GM21723 (cell line): ENCODE data around the gene SRPRB.

ENCODE experiments used
- ATAC-seq: cut with Tn5 transposase; IDR thresholded peaks from one replicate; pipeline ENCODE4 v1.9.1; 2021; ENCODE audit warnings: mild to moderate bottlenecking, moderate library complexity; ENCODE audit not compliant: unreplicated experiment

The SRPRB gene, protein sequence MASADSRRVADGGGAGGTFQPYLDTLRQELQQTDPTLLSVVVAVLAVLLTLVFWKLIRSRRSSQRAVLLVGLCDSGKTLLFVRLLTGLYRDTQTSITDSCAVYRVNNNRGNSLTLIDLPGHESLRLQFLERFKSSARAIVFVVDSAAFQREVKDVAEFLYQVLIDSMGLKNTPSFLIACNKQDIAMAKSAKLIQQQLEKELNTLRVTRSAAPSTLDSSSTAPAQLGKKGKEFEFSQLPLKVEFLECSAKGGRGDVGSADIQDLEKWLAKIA

DNA sequence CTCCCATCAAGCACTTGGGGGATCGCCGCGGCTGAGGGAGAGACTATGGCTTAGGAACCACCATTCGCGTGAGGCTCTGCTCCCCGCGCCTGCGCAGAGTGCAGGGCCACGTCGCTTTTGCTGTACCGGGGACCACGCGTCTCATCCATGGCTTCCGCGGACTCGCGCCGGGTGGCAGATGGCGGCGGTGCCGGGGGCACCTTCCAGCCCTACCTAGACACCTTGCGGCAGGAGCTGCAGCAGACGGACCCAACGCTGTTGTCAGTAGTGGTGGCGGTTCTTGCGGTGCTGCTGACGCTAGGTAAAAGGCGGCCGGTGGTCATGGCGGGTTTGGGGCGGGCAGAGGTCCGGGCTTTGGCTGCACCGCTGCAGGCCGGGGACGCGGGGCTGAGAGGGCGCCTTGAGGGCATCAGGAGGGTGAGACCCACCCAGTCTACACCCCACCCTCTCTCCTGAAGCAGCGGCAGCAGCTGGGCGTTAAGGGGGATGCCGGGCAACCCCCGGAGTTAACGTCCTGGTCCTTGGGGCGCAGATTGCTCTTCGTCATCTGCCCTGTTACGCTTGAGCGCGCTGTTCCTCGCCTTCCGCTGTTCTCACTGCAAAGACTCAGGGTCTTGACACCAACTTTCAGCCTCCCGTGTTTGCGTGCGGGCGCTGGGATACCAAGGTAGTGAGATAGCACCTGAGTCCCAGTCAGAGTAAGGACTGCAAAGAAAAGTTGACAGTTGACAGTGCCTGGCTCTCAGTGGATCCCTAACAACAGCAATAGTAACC, at the start of gene SRPRB:
Gene SRPRB, plus strand, starts transcription at position 114 of the 774 bp plus-strand sequence. Its CDS starts 34 bp downstream, at position 148.
- peak; percentile 97 for ATAC-seq

DNA sequence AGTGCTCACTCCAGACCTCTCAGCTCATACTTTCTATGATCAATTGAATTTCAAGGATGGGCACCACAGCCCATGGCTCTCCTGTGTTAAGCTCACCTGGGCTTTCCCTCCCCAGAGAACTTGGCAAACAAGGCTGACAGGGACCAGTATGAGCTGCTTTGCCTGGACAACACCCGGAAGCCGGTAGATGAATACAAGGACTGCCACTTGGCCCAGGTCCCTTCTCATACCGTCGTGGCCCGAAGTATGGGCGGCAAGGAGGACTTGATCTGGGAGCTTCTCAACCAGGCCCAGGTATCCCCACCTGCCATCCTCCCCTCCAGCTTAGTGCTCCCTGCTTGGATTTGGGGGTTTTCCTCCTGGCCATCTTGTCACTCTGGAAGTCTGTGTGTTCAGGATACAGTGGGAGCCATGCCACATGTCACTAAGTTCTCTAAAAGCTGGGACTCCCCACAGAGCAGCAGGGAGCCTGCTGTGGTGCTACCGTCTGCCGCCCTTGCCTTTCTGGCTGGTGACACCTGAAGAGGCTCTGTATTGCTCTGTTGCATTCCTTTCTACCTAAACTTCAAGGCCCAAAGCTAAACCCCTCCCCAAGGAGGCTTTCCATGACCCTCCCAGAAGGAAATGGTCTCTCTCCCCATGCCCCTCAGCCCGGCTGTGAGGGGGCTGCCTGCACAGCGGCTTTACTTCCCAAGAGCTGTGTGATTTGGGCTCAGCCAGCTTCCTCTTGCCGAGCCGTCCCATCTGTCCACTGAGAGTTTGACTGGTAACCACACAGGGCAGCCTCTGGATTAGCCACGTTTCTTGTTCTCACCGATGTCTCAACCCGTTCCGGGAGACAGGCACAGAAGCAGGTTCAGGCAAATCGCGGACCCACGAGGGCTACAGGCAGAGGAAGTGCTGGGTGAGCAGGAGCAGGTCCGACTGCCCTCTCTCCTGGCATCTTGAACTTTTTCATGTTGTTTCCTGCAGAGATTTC, 48.6 kb upstream of the SRPRB start:
- no peak for ATAC-seq

GRCh38 chr3:133757701-133758567, 47.7 kb upstream of the SRPRB start:
- ATAC-seq: no peak

DNA sequence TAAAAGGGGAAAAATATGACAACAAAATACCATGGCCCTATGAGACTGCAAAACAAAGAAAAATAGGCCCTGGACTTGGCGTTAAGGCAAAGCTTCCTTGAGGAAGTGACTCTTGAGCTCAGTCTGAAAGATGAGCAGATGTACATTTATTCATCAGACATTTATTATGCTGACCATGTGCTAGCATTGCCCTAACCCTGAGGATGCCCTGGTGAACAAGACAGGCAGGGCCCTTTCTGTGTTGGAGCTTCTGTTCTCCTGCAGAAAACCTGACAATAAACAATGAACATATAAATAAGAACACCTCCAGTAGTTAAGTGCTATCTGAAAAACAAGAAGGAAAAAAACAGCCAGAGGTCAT, 47.1 kb upstream of the SRPRB start:
- no peak for ATAC-seq

- no peak for ATAC-seq
Measured at GRCh38 chr3:133758964-133759739, 46.5 kb upstream of the SRPRB start.

DNA sequence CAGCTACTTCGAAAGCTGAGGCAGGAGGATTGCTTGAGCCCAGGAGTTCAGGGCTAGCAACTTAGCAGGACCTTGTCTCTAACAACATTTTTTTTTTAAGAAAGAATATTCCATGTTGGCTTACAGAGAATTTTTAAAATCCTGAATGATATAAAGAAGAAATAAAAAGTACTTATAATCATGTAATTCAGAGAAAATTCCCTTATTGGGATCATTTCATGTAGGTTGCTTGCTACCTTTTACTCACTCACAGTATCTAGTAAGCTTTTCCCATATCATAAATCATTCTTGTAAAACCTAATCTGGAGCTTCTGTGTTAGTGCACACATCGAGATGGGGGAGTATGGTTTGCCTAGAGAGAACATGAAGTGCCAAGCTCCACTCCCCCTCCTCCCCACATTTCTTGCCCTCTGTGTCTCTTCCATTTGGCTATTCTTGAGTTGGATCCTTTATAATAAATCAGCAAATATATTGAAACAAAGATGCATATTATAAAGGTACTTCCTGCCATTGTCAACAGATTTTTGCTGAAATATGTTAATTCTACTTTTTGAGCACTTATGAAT, 45.8 kb upstream of the SRPRB start:
- no peak for ATAC-seq

GRCh38 chr3:133760916-133761315, 44.7 kb upstream of the SRPRB start:
- ATAC-seq: no peak

- ATAC-seq: no peak
Measured at GRCh38 chr3:133761605-133762484, 43.8 kb upstream of the SRPRB start.

DNA sequence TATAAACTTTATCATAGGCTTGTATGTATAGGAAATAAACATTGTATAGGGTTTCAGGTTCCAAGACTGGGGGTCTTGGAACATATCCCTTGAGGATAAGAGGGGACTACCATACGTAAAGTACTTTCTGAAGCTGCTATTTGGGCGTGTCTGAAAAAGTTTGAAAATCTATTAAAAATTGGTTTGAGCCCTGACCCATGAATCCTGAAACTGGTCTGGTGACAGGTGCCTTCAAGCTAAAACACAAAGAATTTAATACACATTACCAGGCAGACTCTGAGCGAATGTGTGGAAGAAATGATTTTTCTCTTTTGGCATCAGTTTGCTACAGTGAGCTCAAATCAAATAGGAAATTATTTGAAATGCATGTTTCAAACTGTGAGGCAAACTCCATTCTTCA, 43.1 kb upstream of the SRPRB start:
- ATAC-seq: no peak

DNA sequence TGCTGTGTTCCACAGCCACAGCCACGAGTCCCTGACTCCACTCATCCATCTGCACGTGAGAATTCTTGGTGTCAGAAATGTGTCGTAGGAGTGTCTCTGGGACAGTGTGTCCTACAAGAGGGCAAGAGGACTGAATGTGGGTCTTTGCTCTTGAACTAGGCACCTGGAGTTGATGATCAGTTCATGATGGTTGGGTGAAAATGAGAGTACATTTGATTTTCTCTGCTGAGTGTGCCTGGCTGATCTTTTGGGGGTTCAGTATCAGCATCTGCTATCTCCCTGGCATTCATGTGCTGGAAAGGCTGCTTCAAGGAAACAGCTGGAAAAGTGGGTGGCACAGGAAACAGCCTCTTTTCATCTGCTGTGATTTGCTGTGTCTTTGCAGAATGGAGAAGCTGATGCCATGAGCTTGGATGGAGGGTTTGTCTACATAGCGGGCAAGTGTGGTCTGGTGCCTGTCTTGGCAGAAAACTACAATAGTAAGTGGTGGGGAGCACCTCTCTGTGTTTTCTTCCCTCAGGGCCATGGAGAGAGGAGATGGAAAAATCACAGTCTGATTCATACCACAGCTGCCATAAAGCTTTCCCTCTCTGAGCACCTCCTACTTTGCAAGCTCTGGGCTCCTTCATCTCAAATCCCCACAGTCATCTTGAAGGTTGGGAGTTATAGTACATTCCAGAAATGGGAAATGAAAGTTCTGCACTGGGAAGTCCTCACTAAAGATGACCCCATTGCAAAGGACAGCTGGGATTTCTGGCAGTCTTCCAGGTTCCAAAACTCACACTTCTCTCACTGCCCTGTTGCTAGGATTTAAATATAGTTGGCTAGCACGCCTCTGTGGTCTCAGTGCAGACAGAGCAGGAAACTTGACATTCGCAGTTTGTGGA, 41.6 kb upstream of the SRPRB start:
- no peak for ATAC-seq

GRCh38 chr3:133765256-133765655, 40.4 kb upstream of the SRPRB start:
- no peak for ATAC-seq

DNA sequence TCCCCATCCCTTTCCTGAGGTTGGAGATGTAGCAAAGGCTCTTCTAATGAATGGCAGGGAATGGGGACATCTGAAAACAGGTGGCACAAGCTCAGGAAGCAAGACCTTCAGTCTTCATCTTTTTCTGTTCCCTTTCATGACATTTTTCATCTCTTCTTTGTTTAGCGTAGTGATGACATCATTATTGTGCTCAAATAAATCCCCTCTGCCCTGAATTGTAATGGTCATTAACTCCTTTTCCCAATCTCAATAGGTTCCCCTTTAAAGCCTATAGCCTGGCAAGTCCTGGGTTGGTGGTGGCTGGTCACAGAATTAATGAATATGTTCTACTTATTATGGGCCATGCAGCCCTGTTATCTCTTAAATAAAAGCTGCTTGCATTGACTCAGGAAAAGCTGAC, 38.0 kb upstream of the SRPRB start:
- no peak for ATAC-seq

DNA sequence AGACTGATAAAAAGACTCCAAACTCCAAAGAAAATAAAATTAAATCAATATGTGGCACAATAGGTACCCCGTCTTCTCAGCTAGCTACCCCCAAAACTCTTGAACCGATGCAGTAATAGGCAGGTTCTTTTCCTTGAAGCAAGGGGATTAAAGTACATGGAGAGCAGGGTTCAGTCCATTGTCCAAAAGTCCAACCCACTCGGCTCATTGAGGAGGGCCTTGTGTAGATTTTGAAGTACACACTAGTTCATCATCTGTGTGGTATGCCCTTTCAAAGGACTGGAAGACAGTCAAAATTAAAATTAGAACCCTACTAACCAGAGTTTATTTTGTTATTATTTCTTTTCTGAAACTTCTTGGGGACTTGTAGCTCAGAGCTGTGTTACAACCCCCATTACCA, 36.1 kb upstream of the SRPRB start:
- ATAC-seq: no peak

DNA sequence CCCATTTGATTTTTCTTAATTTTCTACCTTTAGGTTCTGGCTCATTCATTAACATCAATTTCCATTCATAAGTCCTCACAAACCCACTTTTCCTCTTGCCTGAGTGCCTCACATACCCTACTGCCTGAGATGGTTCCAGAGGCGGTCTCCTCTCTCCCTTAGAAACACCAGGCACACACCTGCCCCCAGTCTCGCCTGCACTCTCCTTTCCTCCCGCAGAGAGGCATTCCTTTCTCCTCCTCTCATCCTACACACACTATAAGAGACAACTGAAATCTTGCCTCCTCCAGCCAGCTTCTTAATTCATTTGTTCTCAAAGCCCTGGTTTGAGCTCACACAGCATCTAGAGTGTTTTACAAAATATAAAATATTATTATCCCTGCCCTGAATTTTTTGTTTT, 31.9 kb upstream of the SRPRB start:
- ATAC-seq: no peak

DNA sequence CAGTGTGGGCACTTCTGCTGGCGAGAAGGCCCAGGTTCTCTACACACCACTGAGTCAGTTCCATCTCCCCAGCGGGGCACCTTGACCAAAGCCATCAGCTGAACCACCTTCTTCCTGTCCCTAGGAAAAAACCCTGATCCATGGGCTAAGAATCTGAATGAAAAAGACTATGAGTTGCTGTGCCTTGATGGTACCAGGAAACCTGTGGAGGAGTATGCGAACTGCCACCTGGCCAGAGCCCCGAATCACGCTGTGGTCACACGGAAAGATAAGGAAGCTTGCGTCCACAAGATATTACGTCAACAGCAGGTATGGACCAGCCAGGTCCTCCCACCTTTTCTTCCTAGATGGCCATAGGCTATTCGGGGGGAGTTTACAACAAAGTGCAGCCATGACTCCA, 30.3 kb upstream of the SRPRB start:
- no peak for ATAC-seq

DNA sequence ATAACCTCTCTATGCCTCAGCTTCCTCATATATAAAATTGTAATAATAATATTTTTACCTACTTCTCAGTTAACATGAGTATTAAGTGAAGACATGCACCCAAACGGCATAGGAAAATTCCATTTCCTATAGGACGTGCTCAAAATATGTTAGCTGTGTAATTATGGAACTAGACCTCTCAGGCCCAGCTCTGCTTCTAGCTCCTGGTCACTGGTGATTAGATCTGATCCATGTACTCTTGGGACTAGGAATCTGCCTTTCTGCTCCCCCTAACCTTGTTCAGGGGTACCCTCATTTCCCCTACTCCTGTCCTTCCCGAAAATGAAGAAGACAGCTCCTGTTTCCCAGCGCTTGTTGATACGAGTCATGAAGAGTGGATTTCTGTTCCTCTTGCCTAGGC, 29.8 kb upstream of the SRPRB start:
- ATAC-seq: no peak

DNA sequence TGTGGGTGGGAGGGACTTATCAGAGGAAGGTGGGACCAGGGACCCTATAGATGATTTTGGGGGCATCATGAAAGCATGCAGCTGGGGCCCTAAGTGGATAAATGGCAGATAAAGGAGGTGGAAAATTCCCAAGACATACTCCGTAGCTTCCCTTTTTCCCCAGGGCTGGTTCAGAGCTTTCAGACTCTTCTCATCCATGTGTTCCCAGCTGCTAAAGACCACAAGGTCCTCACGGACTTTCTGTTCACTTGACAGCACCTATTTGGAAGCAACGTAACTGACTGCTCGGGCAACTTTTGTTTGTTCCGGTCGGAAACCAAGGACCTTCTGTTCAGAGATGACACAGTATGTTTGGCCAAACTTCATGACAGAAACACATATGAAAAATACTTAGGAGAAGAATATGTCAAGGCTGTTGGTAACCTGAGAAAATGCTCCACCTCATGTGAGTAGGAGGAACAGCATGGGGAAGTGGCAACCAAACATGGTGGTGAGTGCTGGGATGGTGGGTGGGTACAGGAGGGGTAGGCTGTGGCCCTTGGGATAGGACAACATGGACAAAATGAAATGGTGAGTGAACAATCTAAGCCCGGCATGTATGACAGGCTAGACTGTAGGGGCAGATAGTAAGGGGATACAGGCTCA, 28.7 kb upstream of the SRPRB start:
- ATAC-seq: no peak
